ENCODE results near the gene SLC2A4RG.

SLC2A4RG gene

GRCh38 chr20:63739130-63740069 is at the start of gene SLC2A4RG:
Gene SLC2A4RG (plus strand): TSS chr20:63739776. CDS start chr20:63739913, 137 bp downstream.
- Mint-ChIP-seq H3K36me3 (peaks cover 26% of the 10 kb centered on the region), H3K4me3 (peak within 1 kb of the TSS; percentile 76), H3K9me3 (no peaks in the 10 kb centered on the region), H3K4me1 (peaks cover 20% of the 10 kb centered on the region), H3K27ac (peak within 1 kb of the TSS; percentile 26)
- ATAC-seq = peak; percentile 69
- DNase-seq (ENCODE audit: low spot score in 2 of 2) = peak; percentile 65 to 76

GRCh38 chr20:63690003-63690897 is 49.3 kb upstream of the SLC2A4RG start:
- no peak for DNase-seq (ENCODE audit: low spot score in 2 of 2)
- ATAC-seq = no peak
- Mint-ChIP-seq H3K27ac (no peak overlapping the region), H3K36me3 (peaks cover 44% of the 10 kb centered on the region), H3K4me3 (no peak overlapping the region), H3K9me3 (no peaks in the 10 kb centered on the region), H3K4me1 (peaks cover 10% of the 10 kb centered on the region)

- ATAC-seq = no peak
- H3K36me3 Mint-ChIP-seq = peaks cover 51% of the 10 kb centered on the region
Measured at GRCh38 chr20:63690898-63691710, 48.5 kb upstream of the SLC2A4RG start.

GRCh38 chr20:63691711-63692435 is 47.7 kb upstream of the SLC2A4RG start:
- Mint-ChIP-seq H3K27ac (peak overlapping the region; percentile 96), H3K4me1 (peaks cover 19% of the 10 kb centered on the region), H3K4me3 (no peak overlapping the region), H3K36me3 (peaks cover 58% of the 10 kb centered on the region), H3K9me3 (no peaks in the 10 kb centered on the region)
- DNase-seq (ENCODE audit: low spot score in 2 of 2) (no peak), ATAC-seq (no peak)

More at GRCh38 chr20:63690898-63691710, 48.5 kb upstream of the SLC2A4RG start:
- Mint-ChIP-seq H3K27ac (no peak overlapping the region), H3K4me1 (peaks cover 12% of the 10 kb centered on the region), H3K4me3 (no peak overlapping the region), H3K9me3 (no peaks in the 10 kb centered on the region)
- no peak for DNase-seq (ENCODE audit: low spot score in 2 of 2)

- H3K9me3 Mint-ChIP-seq = no peaks in the 10 kb centered on the region
- H3K36me3 Mint-ChIP-seq = peaks cover 64% of the 10 kb centered on the region
- no peak for ATAC-seq
- H3K4me1 Mint-ChIP-seq = peaks cover 25% of the 10 kb centered on the region
- DNase-seq (ENCODE audit: low spot score in 2 of 2) = no peak
- H3K27ac Mint-ChIP-seq = peak overlapping the region; percentile 96
- no peak overlapping the region for H3K4me3 Mint-ChIP-seq
Measured at GRCh38 chr20:63692436-63693082, 47.0 kb upstream of the SLC2A4RG start.

- Mint-ChIP-seq H3K36me3 (peaks cover 70% of the 10 kb centered on the region), H3K27ac (peak overlapping the region; percentile 96), H3K4me3 (no peak overlapping the region), H3K4me1 (peaks cover 25% of the 10 kb centered on the region), H3K9me3 (no peaks in the 10 kb centered on the region)
- DNase-seq (ENCODE audit: low spot score in 2 of 2) (no peak), ATAC-seq (no peak)
Measured at GRCh38 chr20:63693083-63693732, 46.4 kb upstream of the SLC2A4RG start.

GRCh38 chr20:63693733-63694583 is 45.6 kb upstream of the SLC2A4RG start:
- Mint-ChIP-seq H3K4me1 (peaks cover 29% of the 10 kb centered on the region), H3K27ac (peak overlapping the region; percentile 96), H3K4me3 (peak overlapping the region; percentile 10), H3K9me3 (no peaks in the 10 kb centered on the region), H3K36me3 (peaks cover 72% of the 10 kb centered on the region)
- ATAC-seq (no peak), DNase-seq (ENCODE audit: low spot score in 2 of 2) (no peak)

GRCh38 chr20:63694584-63695423 is 44.8 kb upstream of the SLC2A4RG start:
- no peak for ATAC-seq
- no peak for DNase-seq (ENCODE audit: low spot score in 2 of 2)
- Mint-ChIP-seq H3K27ac (peak overlapping the region; percentile 96), H3K9me3 (no peaks in the 10 kb centered on the region), H3K4me3 (no peak overlapping the region), H3K4me1 (peaks cover 36% of the 10 kb centered on the region), H3K36me3 (peaks cover 72% of the 10 kb centered on the region)

GRCh38 chr20:63695424-63696305 is 43.9 kb upstream of the SLC2A4RG start:
- Mint-ChIP-seq H3K9me3 (no peaks in the 10 kb centered on the region), H3K27ac (peak overlapping the region; percentile 70), H3K36me3 (peaks cover 72% of the 10 kb centered on the region), H3K4me3 (no peak overlapping the region), H3K4me1 (peaks cover 36% of the 10 kb centered on the region)
- DNase-seq (ENCODE audit: low spot score in 2 of 2) (no peak), ATAC-seq (no peak)

GRCh38 chr20:63696306-63696627 is 43.3 kb upstream of the SLC2A4RG start:
- Mint-ChIP-seq H3K9me3 (no peaks in the 10 kb centered on the region), H3K4me1 (peaks cover 34% of the 10 kb centered on the region), H3K4me3 (no peak overlapping the region), H3K36me3 (peaks cover 68% of the 10 kb centered on the region), H3K27ac (peak overlapping the region; percentile 70)
- ATAC-seq = peak; percentile 38
- peak in 1 of 2 donors; percentile 53 for DNase-seq (ENCODE audit: low spot score in 2 of 2)

GRCh38 chr20:63696628-63697356 is 42.8 kb upstream of the SLC2A4RG start, which contains the start of gene TNFRSF6B:
Gene TNFRSF6B (plus strand): TSS chr20:63696652. CDS start chr20:63696768, 116 bp downstream.
- Mint-ChIP-seq H3K27ac (peak within 1 kb of the TSS; percentile 70), H3K4me3 (peak within 1 kb of the TSS; percentile 35), H3K4me1 (peaks cover 31% of the 10 kb centered on the region), H3K36me3 (peaks cover 63% of the 10 kb centered on the region), H3K9me3 (no peaks in the 10 kb centered on the region)
- peak in 1 of 2 donors; percentile 51 for DNase-seq (ENCODE audit: low spot score in 2 of 2)
- peak; percentile 1 for ATAC-seq

Data from stimulated activated effector memory CD8-positive, alpha-beta T cell treated with anti-CD3 and anti-CD28 coated beads, Interleukin-12 subunit alpha, Interleukin-12 subunit beta, amount 100 ng/mL, for 72 hours (primary cell).